HEK293 (cell line): ENCODE measurements around the gene CCDC7.

Experiments
- CTCF ChIP-seq: fragments of 450-650 bp; formaldehyde crosslinking; IDR thresholded peaks from 2 replicates; pipeline ENCODE4 v1.5.1; 2016; ENCODE audit warnings: missing biosample characterization, missing genetic modification characterization
- EGR2 ChIP-seq: fragments of 450-650 bp; formaldehyde crosslinking; IDR thresholded peaks from 2 replicates; pipeline ENCODE4 v1.5.1; 2016; ENCODE audit warnings: low read depth, missing biosample characterization, missing genetic modification characterization
- GLIS1 ChIP-seq: fragments of 450-650 bp; formaldehyde crosslinking; IDR thresholded peaks from 2 replicates; pipeline ENCODE4 v1.5.1; 2016; ENCODE audit warnings: missing biosample characterization, missing genetic modification characterization
- INSM2 ChIP-seq: fragments of 450-650 bp; formaldehyde crosslinking; IDR thresholded peaks from 2 replicates; pipeline ENCODE4 v1.5.1; 2016; ENCODE audit warnings: missing biosample characterization, missing genetic modification characterization
- KLF8 ChIP-seq: fragments of 450-650 bp; formaldehyde crosslinking; IDR thresholded peaks from 2 replicates; pipeline ENCODE4 v1.5.1; 2016; ENCODE audit warnings: missing biosample characterization, missing genetic modification characterization
- PRDM2 ChIP-seq: fragments of 450-650 bp; formaldehyde crosslinking; IDR thresholded peaks from 2 replicates; pipeline ENCODE4 v1.5.1; 2016; ENCODE audit warnings: missing biosample characterization, missing genetic modification characterization, borderline replicate concordance
- REPIN1 ChIP-seq: fragments of 450-650 bp; formaldehyde crosslinking; IDR thresholded peaks from 2 replicates; pipeline ENCODE4 v1.5.1; 2017; ENCODE audit warnings: missing biosample characterization, missing genetic modification characterization, low read depth
- ZBTB17 ChIP-seq: fragments of 450-650 bp; formaldehyde crosslinking; IDR thresholded peaks from 2 replicates; pipeline ENCODE4 v1.5.1; 2016; ENCODE audit warnings: missing biosample characterization, missing genetic modification characterization
- ZBTB20 ChIP-seq: fragments of 450-650 bp; formaldehyde crosslinking; IDR thresholded peaks from 2 replicates; pipeline ENCODE4 v1.5.1; 2016; ENCODE audit warnings: missing biosample characterization, missing genetic modification characterization
- ZBTB21 ChIP-seq: fragments of 450-650 bp; formaldehyde crosslinking; IDR thresholded peaks from 2 replicates; pipeline ENCODE4 v1.5.1; 2017; ENCODE audit warnings: missing biosample characterization, missing genetic modification characterization
- ZBTB26 ChIP-seq: fragments of 450-650 bp; formaldehyde crosslinking; optimal IDR thresholded peaks from 2 replicates; pipeline ENCODE3; 2016; ENCODE audit warnings: missing biosample characterization, mild to moderate bottlenecking, missing genetic modification characterization
- ZBTB44 ChIP-seq: fragments of 450-650 bp; IDR thresholded peaks from 2 replicates; pipeline ENCODE4 v1.5.1; 2018; ENCODE audit warnings: missing biosample characterization, mild to moderate bottlenecking, missing genetic modification characterization
- ZFP3 ChIP-seq: fragments of 450-650 bp; formaldehyde crosslinking; IDR thresholded peaks from 2 replicates; pipeline ENCODE4 v1.5.1; 2016; ENCODE audit warnings: low read depth, missing biosample characterization, missing genetic modification characterization
- ZNF114 ChIP-seq: fragments of 450-650 bp; formaldehyde crosslinking; IDR thresholded peaks from 2 replicates; pipeline ENCODE4 v1.5.0; 2017; ENCODE audit warnings: missing biosample characterization, missing genetic modification characterization
- ZNF19 ChIP-seq: fragments of 450-650 bp; formaldehyde crosslinking; IDR thresholded peaks from 2 replicates; pipeline ENCODE4; 2016; ENCODE audit warnings: missing biosample characterization, missing genetic modification characterization, low read depth
- ZNF530 ChIP-seq: fragments of 450-650 bp; formaldehyde crosslinking; IDR thresholded peaks from 2 replicates; pipeline ENCODE4 v1.5.1; 2016; ENCODE audit warnings: low read depth, missing biosample characterization, missing genetic modification characterization
- ZNF626 ChIP-seq: fragments of 450-650 bp; sonication (Bioruptor Pico); formaldehyde crosslinking; IDR thresholded peaks from 2 replicates; pipeline ENCODE4 v1.5.1; 2018; ENCODE audit warnings: missing biosample characterization, missing genetic modification characterization, inconsistent platforms
- ZNF660 ChIP-seq: fragments of 450-650 bp; IDR thresholded peaks from 2 replicates; pipeline ENCODE4 v1.5.1; 2018; ENCODE audit warnings: missing biosample characterization, mild to moderate bottlenecking, missing genetic modification characterization
- ZNF692 ChIP-seq: fragments of 450-650 bp; formaldehyde crosslinking; IDR thresholded peaks from 2 replicates; pipeline ENCODE4 v1.5.1; 2016; ENCODE audit warnings: missing biosample characterization, missing genetic modification characterization
- ZNF76 ChIP-seq: fragments of 450-650 bp; formaldehyde crosslinking; IDR thresholded peaks from 2 replicates; pipeline ENCODE4; 2016; ENCODE audit warnings: low read depth, missing biosample characterization, missing genetic modification characterization, borderline replicate concordance
- ZSCAN30 ChIP-seq: fragments of 450-650 bp; IDR thresholded peaks from 2 replicates; pipeline ENCODE4 v1.5.1; 2018; ENCODE audit warnings: missing biosample characterization, mild to moderate bottlenecking, missing genetic modification characterization, moderate library complexity
- ZXDB ChIP-seq: fragments of 450-650 bp; formaldehyde crosslinking; IDR thresholded peaks from 2 replicates; pipeline ENCODE4 v1.5.1; 2016; ENCODE audit warnings: missing biosample characterization, missing genetic modification characterization

CCDC7 gene

GRCh38 chr10:32445740-32446535 lies at the start of gene CCDC7 (continued):
- no peak for TF ChIP-seq ZFP3 (tag by site-specific recombination)
- TF ChIP-seq PRDM2 (tag by site-specific recombination): no peak
- peak; percentile 57; the same call in 1 of the 2 replicates for TF ChIP-seq ZBTB17 (tag by site-specific recombination)
- TF ChIP-seq ZNF530 (tag by site-specific recombination): no peak
- no peak for TF ChIP-seq ZBTB21 (tag by site-specific recombination)
- no peak for TF ChIP-seq ZBTB44 (tag by site-specific recombination)
- TF ChIP-seq EGR2 (tag by site-specific recombination): no peak
- TF ChIP-seq ZNF76 (tag by site-specific recombination): peak; percentile 83
- TF ChIP-seq ZSCAN30: peak; percentile 91; the same call in 1 of the 2 replicates
- peak; percentile 92 for TF ChIP-seq ZNF660
- peak; percentile 26; the same call in 1 of the 2 replicates for TF ChIP-seq ZXDB
- TF ChIP-seq ZBTB26 (tag by site-specific recombination): peak; percentile 58
- peak; percentile 16; the same call in 1 of the 2 replicates for TF ChIP-seq CTCF (tag by site-specific recombination)
- TF ChIP-seq ZNF19 (tag by site-specific recombination): no peak
- TF ChIP-seq KLF8 (tag by site-specific recombination): peak; percentile 65; the same call in 1 of the 2 replicates
- TF ChIP-seq GLIS1 (tag by site-specific recombination): no peak
- peak; percentile 55; the same call in 1 of the 2 replicates for TF ChIP-seq ZBTB20 (tag by site-specific recombination)
- TF ChIP-seq ZNF692 (tag by site-specific recombination): 0 out of 2 replicates have a peak, but pooled peaks have one; percentile 9
- TF ChIP-seq ZNF626 (tag by site-specific recombination): 0 out of 2 replicates have a peak, but pooled peaks have one; percentile 45
- no peak for TF ChIP-seq INSM2 (tag by site-specific recombination)
- no peak for TF ChIP-seq ZNF114 (tag by site-specific recombination)
- TF ChIP-seq REPIN1: no peak
